Activated CD8-positive, alpha-beta memory T cell treated with anti-CD3 and anti-CD28 coated beads for 4 hours (primary cell): Measurements from ENCODE around the gene SPARC.

Experiments
- DNase-seq, 2 donors: peaks; one replicate each; pipeline ENCODE4 v3.0.0-alpha.2; 2020; ENCODE audit warnings: low read depth in 2 of 2

Gene SPARC

DNA sequence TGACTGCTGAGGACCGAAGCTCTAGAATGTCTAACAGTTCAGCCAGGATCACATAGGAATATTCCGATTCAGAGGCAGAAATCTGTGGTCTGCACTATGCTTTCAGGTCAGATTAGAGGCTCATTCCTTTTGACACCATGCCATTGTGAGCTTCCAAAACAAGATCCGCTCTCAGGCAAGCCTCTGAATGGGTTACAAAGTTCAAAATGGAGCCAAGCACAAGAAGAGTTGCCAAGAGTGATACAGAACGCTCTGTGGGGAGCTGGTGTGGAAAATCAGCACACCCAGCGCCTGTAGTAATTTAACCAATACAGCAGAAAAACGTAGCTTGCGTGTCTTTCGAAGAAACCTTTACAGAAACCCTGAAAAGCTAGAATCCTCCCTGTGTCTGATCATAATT lies 62.2 kb downstream of the SPARC start:
- no peak for DNase-seq

DNA sequence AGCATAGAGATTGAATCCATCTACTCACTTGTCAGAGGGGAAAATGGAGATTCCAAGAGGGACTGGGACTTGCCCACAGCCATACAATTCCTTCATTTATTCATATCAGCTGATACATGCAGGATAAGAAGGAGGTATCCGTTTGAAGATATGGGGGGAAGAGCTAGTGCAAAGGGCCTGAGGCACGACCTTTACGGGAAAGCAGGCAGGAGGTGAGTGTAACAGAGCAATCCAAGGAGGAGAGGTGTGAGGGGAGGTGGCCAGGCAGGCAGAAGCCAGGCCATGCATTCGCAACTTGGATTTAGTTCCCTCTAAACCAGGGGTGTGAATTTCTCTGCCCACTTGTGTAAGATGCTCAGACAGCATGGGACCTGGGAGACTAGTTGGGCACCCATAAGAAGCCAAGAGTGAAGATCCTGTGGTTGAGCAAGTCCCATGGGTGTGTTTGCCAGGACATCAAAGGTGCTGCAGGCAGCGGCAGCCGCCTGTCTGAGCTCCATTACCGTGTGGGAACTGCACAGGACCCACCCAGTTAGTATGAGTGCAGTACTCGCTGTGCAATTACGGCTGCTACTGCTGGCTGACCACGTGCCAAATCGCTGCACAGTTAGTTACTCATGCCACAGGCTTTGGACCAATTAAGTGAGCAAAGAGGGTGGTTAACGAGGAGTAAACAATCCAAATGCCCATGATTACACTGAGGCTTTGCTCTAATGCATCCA lies 64.2 kb downstream of the SPARC start:
- no peak for DNase-seq

DNA sequence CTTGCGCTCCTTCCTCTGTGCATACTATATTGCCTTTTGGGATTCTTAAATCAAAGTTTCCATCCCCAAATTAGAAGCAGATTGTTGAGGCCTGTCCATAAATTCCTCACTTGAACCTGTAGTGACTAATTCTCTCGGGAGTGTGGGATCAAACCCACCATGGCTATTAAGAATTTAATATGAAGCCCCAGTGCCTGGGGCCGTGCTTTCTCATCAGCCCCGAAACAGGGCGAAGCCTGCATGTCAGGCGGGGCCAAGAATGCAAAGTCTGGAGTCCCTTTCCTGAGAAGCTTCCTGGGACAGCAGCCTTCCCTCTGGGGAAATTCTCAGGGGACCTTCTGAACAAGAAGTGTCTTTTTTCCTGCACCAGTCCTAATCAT lies 66.3 kb downstream of the SPARC start:
- no peak for DNase-seq

DNA sequence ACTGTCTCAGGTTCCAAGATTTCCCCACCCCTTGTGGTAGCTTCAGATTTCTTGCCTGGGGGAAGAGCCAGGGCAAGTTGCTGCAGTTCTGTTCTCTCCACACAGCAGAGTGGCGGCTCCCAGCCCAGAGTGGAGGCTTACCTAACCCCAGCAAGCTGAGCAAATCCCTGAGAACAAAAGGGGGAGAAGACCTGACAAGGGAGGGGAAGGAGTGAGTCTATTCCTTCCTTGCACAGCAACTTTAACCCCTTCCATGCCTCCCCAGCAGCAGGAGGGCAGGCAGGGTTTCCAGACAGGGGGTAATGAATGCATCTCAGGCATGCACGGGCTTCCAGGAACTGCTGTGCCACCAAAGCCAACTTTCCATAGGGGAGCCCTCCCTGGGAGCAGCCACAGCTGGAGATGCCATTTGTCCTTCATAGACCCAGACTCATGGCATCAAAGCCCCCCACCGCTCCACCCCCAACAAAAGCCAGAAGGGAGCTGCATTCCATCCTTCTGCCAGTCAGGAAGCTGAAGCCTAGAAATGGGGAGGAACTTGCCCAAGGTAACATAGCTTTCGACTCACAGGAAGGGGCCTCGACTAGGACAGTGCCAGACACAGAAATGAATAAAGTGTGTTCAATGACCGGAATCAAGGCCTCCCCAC lies 66.8 kb downstream of the SPARC start:
- no peak for DNase-seq

DNA sequence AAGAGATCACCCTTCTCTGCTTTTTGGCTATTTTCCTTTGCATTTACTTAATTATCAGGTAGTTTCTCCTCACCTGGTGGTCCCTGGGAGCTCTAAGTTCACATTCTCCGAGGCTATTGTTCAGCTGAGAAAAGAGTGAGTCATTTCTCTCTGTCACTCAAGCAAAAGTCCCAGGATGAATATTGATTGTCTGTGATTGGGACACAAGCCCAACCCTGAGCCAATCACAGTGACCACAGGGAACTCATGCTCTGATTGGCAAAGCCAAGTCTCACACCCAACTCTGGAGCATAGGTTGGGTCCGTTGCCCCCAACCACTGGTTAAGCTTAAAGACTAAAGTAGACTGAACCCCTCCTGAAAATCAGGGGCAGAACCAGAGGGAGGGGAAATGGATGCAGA lies 67.8 kb downstream of the SPARC start:
- no peak for DNase-seq

DNA sequence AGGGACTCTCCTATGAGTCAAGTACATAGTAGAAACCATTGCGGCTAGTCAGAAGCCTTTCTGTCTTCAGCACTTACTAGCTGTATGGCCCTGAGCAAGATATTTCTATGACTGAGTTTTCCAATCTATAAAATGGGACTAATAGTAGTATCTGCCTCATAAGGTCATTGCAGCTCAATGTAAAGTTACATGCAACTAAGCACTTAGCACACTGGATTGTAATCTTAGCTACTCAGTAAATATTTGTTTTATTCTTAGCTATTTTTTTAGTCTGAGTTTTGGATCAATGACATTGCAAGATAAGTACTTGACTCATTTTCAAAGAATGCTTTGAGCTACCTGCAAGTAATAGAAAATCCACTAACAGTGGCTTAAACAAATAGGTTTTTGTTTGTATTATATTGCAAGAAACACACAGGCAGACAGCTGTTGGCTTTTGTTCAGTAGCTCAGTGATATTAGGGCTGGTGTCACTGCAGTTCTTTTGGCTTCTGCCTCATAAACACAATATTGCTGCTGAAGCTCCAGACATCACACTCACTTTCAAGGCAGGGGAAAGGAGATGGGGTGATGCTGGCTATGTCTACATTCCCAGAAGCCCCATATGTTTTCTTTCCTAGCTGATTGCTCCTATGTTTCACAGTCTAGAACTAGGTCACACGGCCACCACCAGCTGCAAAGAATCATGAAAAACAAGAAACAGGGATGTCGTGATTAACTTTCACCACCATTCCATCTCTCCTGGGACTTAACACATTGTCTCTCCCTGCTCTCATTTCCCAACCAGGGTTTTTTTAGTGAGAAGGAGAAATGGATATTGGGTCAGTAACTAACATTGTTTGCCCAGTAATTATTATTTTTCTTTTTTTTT lies 68.6 kb downstream of the SPARC start:
- DNase-seq, result no peak

DNA sequence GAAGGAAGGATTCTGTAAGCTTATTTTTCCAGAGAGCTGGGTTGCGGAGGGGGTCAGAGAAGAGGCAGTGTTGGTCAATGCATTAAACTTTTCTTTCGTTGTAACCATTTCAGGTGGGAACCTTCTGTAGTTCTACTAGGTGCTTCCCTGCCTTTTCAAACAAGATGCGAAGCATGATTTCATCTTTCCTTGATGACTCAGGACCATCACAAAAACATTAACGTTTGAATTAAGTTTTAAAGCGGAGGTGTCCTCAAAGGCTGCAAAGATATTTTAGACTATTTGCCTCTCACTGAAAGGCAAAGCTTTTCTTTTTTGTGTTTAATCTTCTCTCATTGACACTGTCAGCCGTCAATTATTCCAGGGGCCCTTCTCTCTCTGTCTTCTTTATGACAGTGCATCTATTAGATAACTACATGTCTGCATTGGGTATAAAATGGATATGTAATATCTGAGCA lies 69.3 kb downstream of the SPARC start:
- no peak for DNase-seq

DNA sequence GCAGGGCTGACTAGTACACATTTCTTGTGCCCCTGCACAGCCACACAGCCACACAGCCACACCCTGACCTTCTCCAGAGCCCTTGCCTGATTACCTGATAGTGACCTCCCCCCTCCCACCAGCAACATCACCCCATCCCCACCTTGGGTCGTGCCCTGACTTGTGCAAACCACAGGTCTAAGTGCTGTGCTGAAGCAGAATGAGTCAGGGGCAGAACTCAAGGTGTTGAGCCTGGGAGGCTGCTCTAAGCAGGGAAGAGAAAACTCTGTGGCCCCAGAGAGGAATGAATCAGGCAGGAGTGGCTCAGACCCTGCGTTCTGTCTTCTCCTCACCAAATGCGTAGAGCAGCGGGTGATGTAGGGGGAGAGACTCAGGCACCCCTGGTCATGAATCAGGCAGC lies 71.3 kb downstream of the SPARC start:
- no peak for DNase-seq

DNA sequence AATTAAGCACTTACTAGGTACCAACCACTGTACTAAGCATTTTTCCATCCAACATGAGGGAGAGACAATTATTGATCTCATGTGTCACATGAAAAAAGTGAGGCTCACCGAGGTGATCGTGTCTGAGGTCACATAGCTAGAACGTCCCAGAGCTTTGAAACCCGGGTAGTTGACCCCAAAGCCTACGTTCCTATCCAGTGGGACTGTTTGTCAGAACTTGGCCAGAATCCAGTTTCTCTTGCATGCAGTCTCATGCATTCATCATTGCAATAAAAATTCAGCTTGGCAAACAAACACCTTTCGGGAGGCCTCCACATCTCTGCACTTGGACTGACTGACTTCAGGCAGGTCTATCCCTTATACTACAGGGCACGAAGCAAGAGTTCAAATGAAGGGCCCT lies 72.2 kb downstream of the SPARC start:
- no peak for DNase-seq

DNA sequence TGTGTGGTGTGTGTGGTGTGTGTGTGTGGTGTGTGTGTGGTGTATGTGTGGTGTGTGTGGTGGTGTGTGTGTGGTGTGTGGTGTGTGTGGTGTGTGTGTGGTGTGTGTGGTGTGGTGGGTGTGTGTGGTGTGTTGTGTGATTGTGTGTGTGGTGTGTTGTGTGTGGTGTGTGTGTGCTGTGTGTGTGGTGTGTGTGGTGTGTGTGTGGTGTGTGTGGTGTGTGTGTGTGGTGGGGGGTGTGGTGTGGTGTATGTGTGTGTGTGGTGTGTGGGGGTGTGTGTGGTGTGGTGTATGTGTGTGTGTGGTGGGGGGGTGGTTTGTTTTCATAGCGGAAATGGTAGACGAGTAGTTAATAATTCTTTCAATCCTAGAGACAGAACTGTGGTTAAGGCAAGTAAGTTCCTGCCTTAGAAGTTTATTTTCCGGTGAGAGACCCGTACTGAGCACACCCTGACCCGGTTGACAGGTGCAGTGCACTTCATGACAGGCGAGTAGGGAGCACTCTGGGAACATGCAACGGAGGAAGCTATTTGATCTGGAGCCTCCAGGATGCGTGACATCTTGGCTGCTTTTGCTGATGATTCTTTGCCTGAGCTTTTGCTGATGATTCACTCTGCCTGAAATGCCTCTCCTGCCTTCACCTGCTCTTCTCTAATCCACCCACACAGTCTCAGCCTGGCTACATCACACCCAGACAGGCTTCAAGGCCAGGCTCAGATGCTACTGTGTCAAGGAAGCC lies 73.9 kb downstream of the SPARC start:
- DNase-seq, result peak in 1 of 2 donors; percentile 15

DNA sequence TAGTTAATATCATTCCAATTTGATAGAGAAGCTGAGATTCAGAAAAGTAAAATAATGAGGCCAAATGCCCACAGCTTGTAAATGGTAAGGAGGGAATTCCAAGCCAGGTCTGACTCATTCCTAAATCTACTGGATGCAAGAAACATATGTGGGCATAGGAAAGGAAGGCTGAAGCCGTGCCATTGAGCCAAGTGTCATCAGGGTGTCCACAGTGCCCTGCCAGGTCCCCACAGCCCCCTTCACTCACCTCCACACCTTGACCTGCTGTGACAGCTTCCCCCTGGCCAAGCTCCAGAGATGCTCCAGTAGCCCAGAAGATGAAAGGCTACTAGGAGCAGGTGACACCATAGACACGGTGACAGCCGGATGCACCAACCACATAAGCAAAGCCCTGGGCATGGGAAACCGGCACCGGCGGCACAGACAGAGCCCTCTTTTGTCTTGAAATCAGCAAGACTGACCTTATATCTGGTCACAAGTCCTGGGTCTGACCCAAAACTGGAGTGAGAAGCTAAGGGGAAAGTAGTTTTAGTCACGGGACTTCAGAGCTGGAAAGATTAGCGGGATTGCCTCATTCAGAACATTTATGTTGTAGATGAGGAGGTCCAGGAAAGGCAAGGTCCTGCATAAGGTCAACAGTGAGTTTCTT lies 75.5 kb downstream of the SPARC start:
- no peak for DNase-seq
